Calu3 (cell line): ENCODE data around the gene PLA2R1. TPM values are rescaled to one million over a fixed set of nuclear protein-coding genes. Genes with fewer than 3 reads are reported as not detected.
A peak's percentile ranks its signal among the peaks of the same experiment; 100 is the strongest.

ENCODE experiments used
- BruUV-seq: library from RNA; stranded (reverse); fragments of 400-500 nt; replicated peaks from 2 replicates; lab custom pipeline; 2021; lab: Mats Ljungman, UMichigan
- CTCF ChIA-PET: fragments of 300-600 bp; sonication (Branson Sonifier 250); formaldehyde crosslinking; loops from one replicate; lab custom pipeline; 2022; ENCODE audit warnings: antibody characterized with exemption; lab: Charles Lee
- DNase-seq: peaks from one replicate; pipeline ENCODE4 v3.0.0; 2022
- H3K27ac Mint-ChIP-seq: one replicate; pipeline ENCODE4 v1.8.0; 2022; ENCODE audit warnings: mixed read lengths; ENCODE audit not compliant: unreplicated experiment
- H3K27me3 Mint-ChIP-seq: one replicate; pipeline ENCODE4 v1.8.0; 2022; ENCODE audit warnings: mixed read lengths; ENCODE audit not compliant: unreplicated experiment
- H3K36me3 Mint-ChIP-seq: one replicate; pipeline ENCODE4 v1.8.0; 2022; ENCODE audit warnings: mild to moderate bottlenecking, moderate library complexity, mixed read lengths; ENCODE audit not compliant: insufficient read depth, unreplicated experiment
- H3K4me1 Mint-ChIP-seq: one replicate; pipeline ENCODE4 v1.8.0; 2022; ENCODE audit warnings: mild to moderate bottlenecking, low read depth, mixed read lengths; ENCODE audit not compliant: unreplicated experiment
- H3K4me3 Mint-ChIP-seq: one replicate; pipeline ENCODE4 v1.8.0; 2022; ENCODE audit warnings: mild to moderate bottlenecking, low read depth, moderate library complexity, mixed read lengths; ENCODE audit not compliant: unreplicated experiment
- H3K9me3 Mint-ChIP-seq: one replicate; pipeline ENCODE4 v1.8.0; 2022; ENCODE audit warnings: low read depth, mixed read lengths; ENCODE audit not compliant: unreplicated experiment
- CTCF ChIP-seq: fragments of 200-600 bp; IDR thresholded peaks from one replicate; pipeline ENCODE4 v1.8.0; 2022; ENCODE audit warnings: antibody characterized with exemption; ENCODE audit not compliant: unreplicated experiment
- intact Hi-C: fragments of 100-400 bp; cut with micrococcal nuclease; formaldehyde crosslinking; loops from one replicate; pipeline ENCODE4 v1.10.0; 2022; ENCODE audit not compliant: unreplicated experiment
- total RNA-seq: library from RNA; stranded (reverse); gene quantifications from 2 replicates; pipeline ENCODE4 v1.2.3, GENCODE V29; 2022

PLA2R1 gene
- total RNA-seq, 1 experiment from 2014 or later, result 5.8 TPM

GRCh38 chr2:159908623-159909022 lies 153.8 kb downstream of the PLA2R1 start:
- Mint-ChIP-seq H3K27ac (no peak overlapping the region), H3K36me3 (peaks cover 27% of the 10 kb centered on the region), H3K4me1 (peaks cover 42% of the 10 kb centered on the region), H3K9me3 (no peaks in the 10 kb centered on the region), H3K27me3 (no peaks in the 10 kb centered on the region), H3K4me3 (no peak overlapping the region)
- intact Hi-C loops, result no loop called here
- no peak for TF ChIP-seq CTCF
- DNase-seq, result no peak
- CTCF ChIA-PET, result no interaction called here
- BruUV-seq, result no TSS peak

- Mint-ChIP-seq H3K4me1 (peaks cover 49% of the 10 kb centered on the region), H3K4me3 (no peak overlapping the region), H3K36me3 (peaks cover 31% of the 10 kb centered on the region), H3K27ac (no peak overlapping the region), H3K9me3 (no peaks in the 10 kb centered on the region), H3K27me3 (no peaks in the 10 kb centered on the region)
- intact Hi-C loops, result no loop called here
- TF ChIP-seq CTCF, result no peak
- CTCF ChIA-PET, result no interaction called here
- no TSS peak for BruUV-seq
- DNase-seq, result no peak
Observed at GRCh38 chr2:159907909-159908308, 154.5 kb downstream of the PLA2R1 start.

- Mint-ChIP-seq H3K4me1 (peaks cover 51% of the 10 kb centered on the region), H3K27me3 (no peaks in the 10 kb centered on the region), H3K27ac (peak overlapping the region; percentile 70), H3K9me3 (no peaks in the 10 kb centered on the region), H3K36me3 (peaks cover 39% of the 10 kb centered on the region), H3K4me3 (peak overlapping the region; percentile 94)
- DNase-seq, result no peak
- TF ChIP-seq CTCF, result no peak
- CTCF ChIA-PET, result interaction anchor here (1.8 kb wide), 1 partner anchor 16 kb away, joined by 8 read pairs; no protein-coding TSS in a partner anchor
- BruUV-seq, result no TSS peak
- intact Hi-C loops, result no loop called here
Observed at GRCh38 chr2:159905926-159906714, 156.3 kb downstream of the PLA2R1 start.

- Mint-ChIP-seq H3K4me3 (peak overlapping the region; percentile 94), H3K36me3 (peaks cover 39% of the 10 kb centered on the region), H3K27me3 (no peaks in the 10 kb centered on the region), H3K4me1 (peaks cover 46% of the 10 kb centered on the region), H3K9me3 (no peaks in the 10 kb centered on the region), H3K27ac (peak overlapping the region; percentile 70)
- CTCF ChIA-PET, result interaction anchor here (1.2 kb wide), 1 partner anchor 10 kb away, joined by 4 read pairs; no protein-coding TSS in a partner anchor
- intact Hi-C loops, result no loop called here
- DNase-seq, result peak; percentile 83
- TSS peak; percentile 85 for BruUV-seq
- no peak for TF ChIP-seq CTCF
Observed at GRCh38 chr2:159904959-159905305, 157.5 kb downstream of the PLA2R1 start.
